NCI-H82 (cell line): ENCODE results near the gene TRERF1.

Source experiments
- DNase-seq: peaks from one replicate; lab custom pipeline; 2025; lab: John Stamatoyannopoulos, UW

TRERF1 gene

DNA sequence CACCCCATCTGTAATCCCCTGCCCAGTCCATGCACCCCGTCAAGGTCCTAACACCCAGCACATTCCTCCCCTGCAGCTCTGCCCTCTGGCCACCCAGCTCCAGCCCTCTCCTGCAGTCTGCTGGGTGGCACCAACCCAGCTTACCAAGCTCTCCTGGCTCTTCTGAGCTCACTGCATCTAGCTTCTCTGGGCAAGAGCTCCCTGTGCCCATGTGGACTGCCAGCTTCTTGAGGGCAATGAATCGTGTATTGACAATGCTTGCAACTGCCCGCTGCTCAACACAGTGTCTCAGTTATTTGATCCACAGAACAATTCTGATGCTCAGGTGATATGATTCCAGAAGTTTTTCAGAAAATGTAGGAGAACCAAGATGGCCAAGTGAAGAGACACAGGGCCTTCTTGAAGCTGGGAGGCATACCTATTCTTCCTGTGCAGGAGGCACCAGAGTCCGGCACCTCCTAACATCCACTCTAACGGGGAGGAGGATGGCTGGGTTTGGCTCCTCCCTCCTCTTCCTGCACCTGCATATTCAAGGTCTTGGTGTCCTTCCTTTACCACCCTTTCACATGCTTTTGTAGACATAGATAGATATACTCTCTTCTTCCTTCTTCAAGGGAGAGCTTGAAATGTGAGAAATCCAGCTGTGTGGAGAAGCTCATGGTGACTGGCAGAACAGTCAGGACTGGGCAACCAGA, 85.6 kb downstream of the TRERF1 start:
- DNase-seq: no peak

DNA sequence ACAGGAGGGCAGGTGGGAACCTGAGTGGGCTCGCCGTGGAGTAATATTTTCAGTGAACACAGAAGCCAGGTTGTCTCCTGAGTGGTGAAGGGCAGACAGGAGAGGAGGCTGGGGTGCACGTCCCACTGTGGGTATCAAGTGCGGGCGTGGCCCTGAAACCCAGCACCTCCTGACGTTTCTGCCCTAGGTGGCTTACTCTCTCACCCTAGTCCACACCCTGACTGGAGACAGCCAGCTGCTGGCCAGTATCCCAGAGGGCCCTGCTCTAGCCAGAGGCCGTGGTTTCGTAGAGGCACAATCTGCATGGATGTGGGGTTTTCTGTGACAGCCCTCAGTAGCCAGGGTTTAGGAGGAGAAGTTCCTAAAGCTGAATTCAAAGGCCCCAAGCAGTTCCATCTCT, 86.7 kb downstream of the TRERF1 start:
- DNase-seq: no peak

DNA sequence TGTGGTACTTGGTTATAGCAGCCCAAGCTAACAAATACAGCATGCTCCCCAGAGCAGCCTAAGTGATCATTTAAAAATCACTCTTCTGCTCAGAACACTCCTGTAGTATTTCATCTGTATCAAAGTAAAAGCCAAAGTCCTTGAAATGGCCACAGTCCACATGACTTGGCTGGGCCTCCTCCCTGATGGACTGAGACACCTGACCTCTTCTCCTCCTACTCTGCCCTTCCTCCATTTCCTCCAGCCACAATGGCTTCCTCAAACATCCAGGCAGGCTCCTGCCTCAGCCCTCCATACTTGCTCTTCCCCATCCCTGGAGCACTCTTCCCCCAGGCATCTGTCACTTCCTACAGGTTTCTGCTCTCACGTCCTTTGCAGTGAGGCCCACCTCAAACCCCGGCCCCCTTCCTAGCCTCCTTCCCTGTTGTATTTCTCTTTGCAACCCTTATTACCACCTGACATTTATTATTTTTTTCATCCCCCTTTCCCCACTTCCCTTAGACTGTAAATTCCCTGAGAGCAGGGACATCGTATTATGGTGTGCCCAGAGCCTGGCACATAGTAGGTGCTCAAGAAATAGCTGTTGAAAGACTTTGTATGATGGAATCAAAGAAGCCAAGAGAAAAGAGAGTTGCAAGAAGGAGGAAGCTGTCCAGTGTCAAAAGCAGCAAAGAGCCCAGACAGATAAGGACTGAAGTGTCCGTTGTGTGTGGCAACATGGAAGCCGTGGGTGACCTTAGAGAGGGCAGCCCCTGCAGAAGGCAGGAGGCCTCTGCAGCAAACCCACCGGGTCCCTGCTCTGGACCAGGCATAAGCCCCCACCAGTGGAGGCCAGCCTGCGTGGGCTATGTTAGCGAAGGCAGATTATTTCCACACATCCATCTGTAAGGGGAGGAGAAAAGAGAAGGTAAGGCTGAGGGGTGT, 87.5 kb downstream of the TRERF1 start:
- DNase-seq: no peak

DNA sequence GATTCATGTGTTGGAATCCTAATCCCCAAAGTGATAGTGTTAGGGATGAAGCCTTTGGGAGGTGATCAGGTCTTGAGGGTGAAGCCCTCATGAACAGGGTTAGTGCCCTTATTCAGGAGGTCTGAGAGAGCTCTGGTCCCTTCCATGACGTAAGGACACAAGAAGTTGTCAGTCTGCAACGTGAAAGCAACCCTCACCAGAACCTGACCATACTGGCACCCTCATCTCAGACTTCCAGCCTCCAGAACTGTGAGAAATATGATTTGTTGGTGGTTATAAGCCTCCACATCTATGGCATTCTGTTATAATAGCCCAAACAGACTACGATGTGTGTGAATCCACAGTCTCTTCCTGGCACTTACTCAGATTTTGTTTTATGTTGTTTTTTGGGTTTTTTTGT, 90.7 kb downstream of the TRERF1 start:
- DNase-seq: no peak

DNA sequence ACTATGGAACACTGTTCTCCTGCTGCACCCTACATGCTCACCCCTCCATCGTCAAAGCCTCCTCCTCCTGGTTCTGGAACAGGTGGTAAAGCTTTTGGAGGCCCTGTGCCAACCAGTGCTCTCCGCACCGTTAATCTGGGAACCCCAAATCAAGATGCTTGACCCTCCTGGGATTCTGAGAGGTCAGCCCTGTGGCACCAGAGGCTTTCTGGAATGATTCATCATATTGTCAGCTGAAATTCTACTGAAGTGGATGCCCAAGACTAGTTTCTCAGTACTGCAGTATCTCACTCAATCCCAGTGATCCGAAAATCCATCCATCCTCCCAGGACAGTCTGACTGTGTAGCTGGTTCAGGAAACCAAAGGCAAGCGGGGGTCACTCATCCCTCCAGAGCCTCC, 92.7 kb downstream of the TRERF1 start:
- no peak for DNase-seq

DNA sequence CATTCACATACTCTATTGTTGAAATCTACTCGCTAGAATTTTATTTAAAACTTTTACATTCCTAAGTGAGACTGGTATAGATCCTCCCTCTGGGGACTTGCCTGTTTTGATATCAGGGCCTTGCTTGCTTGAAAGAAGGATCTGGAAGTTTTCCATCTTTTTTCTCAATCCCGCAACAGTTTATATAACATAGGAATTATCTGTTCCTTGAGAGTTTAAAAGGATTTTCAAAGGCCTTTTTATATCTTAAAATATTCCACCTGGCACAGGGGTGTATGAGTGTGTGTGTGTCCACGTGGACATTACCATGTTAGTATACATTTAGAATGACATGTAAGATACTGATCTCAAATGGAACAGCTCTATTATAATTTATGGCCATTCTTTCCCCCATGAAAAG, 96.3 kb downstream of the TRERF1 start:
- DNase-seq: no peak

DNA sequence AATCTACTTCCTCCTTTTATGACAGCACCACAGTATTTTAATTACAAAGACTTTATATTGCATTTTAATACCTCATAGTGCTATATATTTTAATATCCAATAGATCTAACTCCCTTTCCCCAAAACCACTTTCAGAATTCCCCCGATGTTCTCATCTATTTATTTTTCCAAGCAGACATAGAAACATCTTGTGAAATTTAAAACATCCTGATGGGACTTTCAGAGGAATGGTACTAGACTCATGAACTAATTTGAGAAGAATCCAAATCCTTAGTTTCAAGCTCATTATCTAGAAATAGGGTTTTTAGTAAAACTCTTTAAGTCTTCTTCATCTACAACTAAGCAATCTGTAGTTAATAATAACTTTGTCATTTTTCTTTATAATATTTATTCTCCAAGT, 97.0 kb downstream of the TRERF1 start:
- DNase-seq: no peak

DNA sequence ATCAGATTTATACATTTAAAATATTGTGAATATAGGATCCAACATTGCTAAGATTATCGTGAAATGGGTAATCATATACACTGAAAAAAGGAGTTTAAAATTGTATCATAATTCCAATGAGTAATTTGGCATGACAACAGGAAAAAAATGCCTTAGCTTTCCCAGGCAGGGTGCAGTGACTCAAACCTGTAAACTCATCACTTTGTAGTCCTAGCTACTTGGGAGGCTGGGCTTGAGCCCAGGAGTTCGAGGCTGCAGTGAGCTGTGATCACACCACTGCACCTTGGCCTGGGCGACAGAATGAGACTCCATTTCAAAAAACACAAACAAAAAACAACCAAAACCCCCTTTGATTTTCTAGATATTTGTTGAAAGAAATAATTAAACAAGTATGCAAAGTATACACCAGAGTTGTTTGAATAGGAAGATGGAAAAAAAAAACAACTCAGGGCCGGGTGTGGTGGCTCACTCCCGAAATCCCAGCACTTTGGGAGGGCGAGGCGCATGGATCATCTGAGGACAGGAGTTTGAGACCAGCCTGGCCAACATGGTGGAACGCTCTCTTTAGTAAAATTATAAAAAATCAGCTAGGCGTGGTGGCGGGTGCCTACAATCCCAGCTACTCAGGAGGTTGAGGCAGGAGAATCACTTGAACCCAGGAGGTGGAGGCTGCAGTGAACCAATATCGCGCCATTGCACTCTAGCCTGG, 98.7 kb downstream of the TRERF1 start:
- DNase-seq: no peak

DNA sequence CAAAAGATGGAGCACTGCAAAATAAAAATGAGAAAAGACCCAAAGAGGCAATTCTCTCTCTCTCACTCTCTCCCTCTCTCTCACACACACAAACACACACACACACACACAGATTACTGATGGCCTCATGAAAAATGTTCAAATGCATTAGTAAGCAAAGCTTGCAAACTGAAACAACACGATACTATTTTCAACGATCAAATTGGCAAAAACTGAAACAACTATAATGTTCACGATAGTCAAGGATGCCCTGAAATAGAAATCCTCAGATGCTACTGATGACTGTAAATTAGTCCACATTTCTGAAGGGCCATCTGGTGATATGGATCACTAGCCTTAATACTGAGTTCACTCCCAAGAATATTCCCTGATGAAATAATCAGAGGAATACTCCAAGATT, 100.8 kb downstream of the TRERF1 start:
- peak; percentile 40 for DNase-seq

DNA sequence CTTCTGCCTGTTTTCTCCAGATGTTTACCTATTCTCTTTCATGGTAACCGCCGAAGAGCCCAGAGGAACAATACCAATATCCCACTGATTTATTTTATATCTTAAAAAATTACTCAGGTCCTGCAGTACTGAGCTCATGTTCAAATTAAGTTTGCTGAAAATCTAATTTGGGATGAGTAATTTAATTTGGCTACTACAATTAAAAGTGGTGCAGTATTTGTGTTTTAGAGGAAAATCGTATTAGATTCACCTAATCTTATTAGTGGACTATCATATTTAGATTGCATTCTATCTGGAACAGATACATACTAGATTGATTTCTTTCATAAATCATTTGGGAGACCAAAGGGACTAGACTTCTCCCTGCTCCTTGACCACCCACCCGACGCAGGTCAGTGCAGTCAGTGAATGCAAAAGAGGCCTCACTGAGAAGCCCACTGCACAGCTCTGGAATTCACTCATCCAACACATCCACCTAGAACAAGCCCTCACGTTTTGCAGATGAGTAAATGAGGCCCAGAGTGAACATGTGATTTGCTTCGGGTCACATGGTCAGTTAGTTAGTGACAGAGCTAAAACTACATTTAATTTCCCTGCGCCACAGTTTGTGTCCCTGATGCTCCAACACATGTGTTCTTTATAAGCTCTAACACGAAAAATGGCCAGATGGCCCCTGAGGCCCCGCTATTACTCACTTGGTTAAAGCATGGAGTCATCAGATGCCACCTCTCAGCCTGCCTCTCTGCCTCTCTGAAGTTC, 101.8 kb downstream of the TRERF1 start:
- peak; percentile 93 for DNase-seq

DNA sequence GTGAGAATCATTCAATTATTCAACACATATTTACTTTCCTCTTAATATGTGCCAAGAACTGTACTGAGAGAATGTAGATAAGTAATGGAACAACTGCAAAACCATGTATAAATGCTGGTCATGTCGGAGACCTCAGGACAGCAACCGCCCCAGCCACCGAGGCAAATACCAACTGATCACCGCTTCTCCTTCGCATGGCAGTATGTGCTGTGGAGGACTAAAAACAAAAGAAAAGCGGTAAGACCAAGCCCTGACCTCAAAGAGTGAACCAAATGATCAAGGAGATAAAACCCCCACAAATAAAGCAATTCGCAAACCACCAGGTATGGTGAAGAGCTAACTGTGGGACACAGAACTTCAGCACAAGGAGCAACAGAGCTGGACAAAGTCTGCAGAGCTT, 104.3 kb downstream of the TRERF1 start:
- no peak for DNase-seq

DNA sequence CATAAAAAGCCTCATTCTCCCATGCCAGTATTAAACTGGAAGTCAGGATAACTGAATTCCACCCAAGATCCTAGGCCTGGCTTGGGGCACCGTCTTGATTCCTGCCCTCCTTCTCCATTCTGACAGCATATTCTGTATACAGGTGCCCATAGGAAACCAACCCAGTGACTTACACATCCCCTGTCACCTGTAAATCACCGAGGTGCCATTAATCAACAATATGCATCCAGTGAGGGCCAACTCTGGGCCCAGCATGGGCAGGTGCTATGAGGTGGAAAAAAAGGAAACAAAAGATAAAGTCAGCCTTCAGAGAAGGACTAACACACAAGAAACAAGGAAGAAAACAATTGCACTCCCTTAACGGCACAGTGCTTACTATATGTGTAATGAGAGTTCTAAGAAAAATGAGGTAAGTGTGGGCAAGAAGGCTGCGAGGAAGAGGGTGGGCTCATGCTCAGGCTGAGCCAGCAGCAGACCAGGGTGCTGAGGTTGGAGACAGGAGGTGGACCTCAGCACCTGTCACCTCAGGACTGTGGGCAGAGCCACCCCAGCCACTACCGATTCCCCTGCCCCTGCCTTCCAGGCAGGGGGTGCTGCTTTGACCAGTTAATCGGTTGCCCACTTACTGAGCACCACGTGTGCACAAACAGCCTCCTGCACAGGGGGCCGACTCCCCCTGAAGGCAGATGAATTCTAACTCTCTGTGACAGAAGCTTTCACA, 105.9 kb downstream of the TRERF1 start:
- no peak for DNase-seq

DNA sequence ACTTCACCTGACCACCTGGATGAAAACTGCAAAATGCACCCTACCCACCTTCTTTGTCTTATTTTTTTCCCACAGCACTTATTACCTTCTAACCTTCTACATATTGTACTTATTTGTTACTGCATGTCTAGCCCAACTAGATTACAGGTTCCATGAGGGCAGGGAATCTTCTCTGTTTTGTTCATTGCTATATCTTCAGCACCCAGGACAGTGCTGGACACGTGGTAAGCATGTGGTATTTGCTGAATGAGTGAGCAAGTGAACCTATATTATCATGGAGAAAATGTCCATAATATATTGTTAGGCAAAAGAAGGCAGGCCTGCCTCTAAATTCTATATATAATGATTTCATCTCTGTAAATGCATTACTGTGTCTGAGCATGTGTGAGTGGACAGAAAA, 107.0 kb downstream of the TRERF1 start:
- no peak for DNase-seq

DNA sequence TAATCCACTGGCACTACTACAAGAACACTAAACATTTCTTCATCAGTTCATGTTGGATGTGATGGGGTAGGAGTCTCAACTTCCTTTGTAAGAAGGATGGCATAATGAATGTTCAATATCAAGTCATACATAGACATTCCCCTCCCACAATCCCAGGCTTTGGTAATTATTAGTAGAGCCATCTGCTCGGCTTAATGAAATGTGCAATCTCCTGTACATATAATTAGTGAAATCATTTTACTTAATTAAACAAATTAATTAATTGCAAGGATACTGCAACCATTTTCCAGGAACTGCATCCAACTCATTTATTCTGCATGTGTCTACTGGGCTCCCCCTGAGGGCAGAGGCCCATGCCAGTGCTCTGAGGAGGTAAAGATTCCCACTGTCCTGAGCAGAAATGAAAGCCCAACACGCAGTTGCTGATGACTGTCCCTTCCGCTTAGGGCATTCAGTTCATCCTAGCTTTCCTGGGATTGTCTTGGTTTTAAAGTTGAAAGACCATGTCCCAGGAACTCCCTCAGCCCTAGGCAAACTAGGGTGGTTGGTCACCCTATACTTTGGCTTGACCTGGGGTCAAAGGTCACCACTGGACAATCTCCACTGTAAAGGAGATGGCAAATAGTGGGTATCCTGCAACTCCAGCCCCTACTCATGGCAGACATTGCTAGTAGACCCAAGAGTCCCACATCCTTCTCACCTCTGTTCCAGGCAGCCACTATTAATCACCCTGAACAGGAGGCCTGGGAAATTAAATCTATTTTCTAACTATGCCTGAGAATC, 109.8 kb downstream of the TRERF1 start:
- peak; percentile 31 for DNase-seq

DNA sequence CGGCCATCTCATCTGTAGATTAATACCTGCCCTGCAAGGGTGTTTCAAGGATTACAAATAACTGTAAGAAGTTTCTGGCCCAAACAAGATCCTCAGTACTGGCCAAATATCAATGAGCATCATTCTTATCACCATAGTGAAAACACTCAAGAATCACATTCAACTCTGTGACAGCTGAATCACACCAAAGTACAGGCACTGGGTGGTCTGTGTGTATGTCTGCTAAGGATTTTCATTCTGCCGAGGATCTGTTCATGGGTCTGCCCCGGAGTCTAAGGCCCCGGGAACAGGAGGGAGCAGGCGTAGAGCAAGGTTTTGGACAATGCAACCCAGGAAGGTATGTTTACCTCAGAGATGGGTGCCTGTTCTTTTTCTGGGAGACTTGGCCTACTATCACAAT, 110.5 kb downstream of the TRERF1 start:
- DNase-seq: no peak

DNA sequence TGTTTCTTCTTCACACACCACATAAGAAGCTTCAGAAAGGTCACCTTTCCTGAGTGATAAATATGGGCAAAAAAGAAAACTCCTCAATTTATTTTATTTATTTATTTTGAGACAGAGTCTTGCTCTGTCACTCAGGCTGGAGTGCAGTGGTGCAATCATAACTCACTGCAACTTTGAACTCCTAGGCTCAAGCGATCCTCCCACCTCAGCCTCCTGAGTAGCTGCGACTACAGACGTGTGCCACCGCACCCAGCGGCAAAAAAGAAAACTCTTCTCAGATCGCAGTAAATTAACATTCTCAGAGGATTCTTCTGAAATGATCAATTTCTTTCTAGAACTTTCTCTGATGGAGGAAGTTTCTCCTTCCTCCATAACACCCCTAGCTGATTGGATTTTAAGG, 111.2 kb downstream of the TRERF1 start:
- DNase-seq: no peak

DNA sequence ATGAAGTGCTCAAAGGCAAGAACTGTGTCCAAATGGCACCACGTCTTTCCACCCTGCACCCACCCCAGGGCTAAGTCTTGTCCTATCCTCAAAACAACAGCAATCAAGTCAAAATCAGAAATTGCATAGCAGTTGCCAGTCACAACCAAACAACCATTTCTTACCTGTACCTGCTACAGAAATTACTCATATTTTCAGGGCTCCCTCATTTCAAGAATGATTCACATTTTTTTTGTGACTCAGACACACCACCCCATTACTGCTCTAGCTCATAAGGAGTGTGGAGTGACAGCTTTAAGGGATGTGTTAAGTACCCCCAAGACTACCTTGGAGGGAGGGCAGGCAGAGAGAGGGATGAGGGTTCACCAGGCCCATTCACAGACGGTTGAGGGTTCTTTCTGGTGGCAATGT, 111.7 kb downstream of the TRERF1 start:
- no peak for DNase-seq

DNA sequence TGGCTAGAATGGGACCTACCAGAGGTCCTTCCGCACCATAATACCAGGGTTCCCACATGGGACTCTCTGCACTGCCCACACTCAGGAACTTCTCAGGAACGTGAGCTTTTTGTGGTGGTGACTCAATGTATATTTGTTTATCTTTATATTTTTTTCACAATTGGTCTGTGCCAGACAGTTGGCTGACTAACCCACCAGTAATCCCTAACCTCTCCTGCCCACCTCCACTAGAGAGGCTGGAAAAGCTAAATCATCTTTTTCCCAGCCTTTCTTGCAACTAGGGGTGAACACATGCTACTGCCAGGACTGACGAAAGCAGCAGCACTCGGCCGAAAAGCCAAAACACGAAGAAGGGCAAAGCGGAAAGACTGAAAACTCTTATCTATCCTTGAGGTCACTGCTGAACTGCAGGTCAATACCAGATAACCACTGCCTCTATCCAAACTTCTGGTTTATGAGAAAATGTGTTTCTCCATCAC, 112.9 kb downstream of the TRERF1 start:
- no peak for DNase-seq

DNA sequence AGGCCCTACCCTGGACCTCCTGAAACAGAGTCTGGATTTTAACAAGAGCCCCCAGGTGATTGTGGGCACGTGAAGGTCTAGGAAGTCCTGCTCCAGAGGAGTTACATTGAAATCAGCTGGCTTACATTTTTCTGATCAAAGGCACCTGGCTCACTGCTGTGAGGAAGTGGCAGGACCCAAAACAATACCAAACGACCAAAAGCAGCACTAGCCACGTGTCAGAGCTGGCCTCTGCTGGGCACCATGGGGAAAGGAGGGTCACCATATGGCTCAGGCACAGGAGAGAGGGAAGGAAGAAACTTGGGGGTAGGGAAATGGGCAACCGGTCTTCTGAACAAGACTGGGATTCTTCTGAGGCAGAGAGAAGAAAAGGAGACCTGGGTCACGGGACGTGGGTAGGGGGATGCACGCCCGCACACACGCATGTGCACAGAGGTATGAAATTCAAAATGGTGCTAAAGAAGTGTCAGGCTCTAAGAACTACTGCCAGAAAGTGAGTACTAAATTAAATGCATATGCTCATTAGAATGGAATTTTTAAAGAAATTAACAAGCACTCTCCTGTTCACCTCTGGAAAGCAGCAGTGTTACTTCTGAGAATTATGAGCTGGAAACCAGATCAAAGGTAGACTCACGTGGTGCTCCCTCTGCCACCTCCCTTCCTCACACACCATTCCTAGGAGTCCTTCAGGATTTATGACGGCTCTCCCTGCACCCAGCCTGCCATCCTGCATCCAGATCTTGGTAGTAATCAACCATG, 113.6 kb downstream of the TRERF1 start:
- no peak for DNase-seq

DNA sequence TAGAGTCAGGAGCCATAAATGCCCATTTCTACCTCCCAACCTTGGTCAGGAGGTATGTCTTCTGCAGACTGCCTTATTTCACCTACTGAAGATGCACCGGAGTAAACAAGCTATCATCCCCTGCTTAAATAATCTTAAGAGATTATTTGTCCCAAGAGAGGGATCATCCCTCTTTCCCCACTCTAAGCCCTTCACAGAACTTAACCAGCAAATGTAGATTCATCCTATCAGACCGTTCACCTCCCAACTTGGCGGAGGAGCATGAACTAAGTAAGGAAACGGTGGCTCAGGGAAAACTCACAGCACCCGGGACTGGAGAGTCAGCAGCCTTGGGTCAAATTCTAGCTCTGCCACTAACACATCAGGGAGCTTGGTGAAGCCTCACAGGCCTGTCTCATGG, 115.3 kb downstream of the TRERF1 start:
- DNase-seq: peak; percentile 93
